GM12891 (cell line): ENCODE data around the gene GRM1.

ENCODE experiments used
- DNase-seq: peaks from one replicate; pipeline ENCODE4 v3.0.0; 2011; ENCODE audit warnings: low spot score; ENCODE audit not compliant: insufficient read length
- FAIRE-seq: peaks from 2 replicates; lab custom pipeline; 2011; peaks lifted over from hg19 to GRCh38; lab: Jason Lieb, UNC
- PAX5 ChIP-seq: IDR thresholded peaks from 2 replicates; pipeline ENCODE4 v1.6.1; 2011; ENCODE audit warnings: low read length, moderate library complexity, mild to moderate bottlenecking; ENCODE audit not compliant: insufficient read depth, severe bottlenecking
- POLR2A ChIP-seq: IDR thresholded peaks from 2 replicates; pipeline ENCODE4 v1.6.1; 2011; ENCODE audit warnings: low read depth, low read length, control low read depth
- POLR2AphosphoS5 ChIP-seq: IDR thresholded peaks from 2 replicates; pipeline ENCODE4 v1.6.1; 2011; ENCODE audit warnings: low read depth, low read length, control low read depth
- POU2F2 ChIP-seq: IDR thresholded peaks from 2 replicates; pipeline ENCODE4 v1.6.1; 2011; ENCODE audit warnings: low read depth, mild to moderate bottlenecking, control low read depth, low read length, moderate library complexity
- SPI1 ChIP-seq: IDR thresholded peaks from 2 replicates; pipeline ENCODE4 v1.6.1; 2011; ENCODE audit warnings: low read depth, low read length, control low read depth
- TAF1 ChIP-seq: IDR thresholded peaks from 2 replicates; pipeline ENCODE4 v1.6.1; 2011; ENCODE audit warnings: low read depth, low read length, control low read depth

The GRM1 gene

GRCh38 chr6:146123616-146124015, 94.8 kb downstream of the GRM1 start:
- no peak for FAIRE-seq
- TF ChIP-seq POLR2AphosphoS5 (no peak), POU2F2 (no peak), POLR2A (no peak), SPI1 (no peak)
- DNase-seq: no peak

- TF ChIP-seq POU2F2: no peak
- no peak for TF ChIP-seq POLR2A
- TF ChIP-seq SPI1: no peak
- TF ChIP-seq TAF1: no peak
- TF ChIP-seq POLR2AphosphoS5: no peak
- no peak for TF ChIP-seq PAX5
- DNase-seq (no peak), FAIRE-seq (no peak)
These were observed 98.8 kb downstream of the GRM1 start for GRCh38 chr6:146127447-146128215.

GRCh38 chr6:146133866-146134265, 105.0 kb downstream of the GRM1 start:
- no peak for DNase-seq
- TF ChIP-seq POU2F2 (no peak), PAX5 (no peak), POLR2A (no peak), TAF1 (no peak), POLR2AphosphoS5 (no peak), SPI1 (no peak)
- FAIRE-seq: no peak

- DNase-seq: no peak
- TF ChIP-seq POU2F2: no peak
- TF ChIP-seq POLR2AphosphoS5: no peak
- no peak for TF ChIP-seq TAF1
- no peak for TF ChIP-seq POLR2A
- no peak for TF ChIP-seq PAX5
- TF ChIP-seq SPI1: no peak
- no peak for FAIRE-seq
These were observed 106.3 kb downstream of the GRM1 start for GRCh38 chr6:146135167-146135566.

GRCh38 chr6:146146836-146147235, 118.0 kb downstream of the GRM1 start:
- FAIRE-seq: no peak
- no peak for DNase-seq
- TF ChIP-seq PAX5 (no peak), POLR2A (no peak)

GRCh38 chr6:146149770-146150169, 120.9 kb downstream of the GRM1 start:
- TF ChIP-seq POLR2A (no peak), TAF1 (no peak), SPI1 (no peak), PAX5 (no peak), POLR2AphosphoS5 (no peak), POU2F2 (no peak)
- FAIRE-seq: no peak
- no peak for DNase-seq

- DNase-seq: no peak
- no peak for FAIRE-seq
- TF ChIP-seq PAX5 (no peak), SPI1 (no peak), POLR2A (no peak), POU2F2 (no peak), TAF1 (no peak), POLR2AphosphoS5 (no peak)
These were observed 124.3 kb downstream of the GRM1 start for GRCh38 chr6:146153040-146153758.

- no peak for FAIRE-seq
- no peak for TF ChIP-seq SPI1
- TF ChIP-seq PAX5: no peak
- no peak for TF ChIP-seq POLR2A
- TF ChIP-seq POLR2AphosphoS5: no peak
- no peak for TF ChIP-seq TAF1
- TF ChIP-seq POU2F2: no peak
- no peak for DNase-seq
These were observed 125.3 kb downstream of the GRM1 start for GRCh38 chr6:146154197-146154596.

GRCh38 chr6:146161664-146162063, 132.8 kb downstream of the GRM1 start:
- DNase-seq: no peak
- no peak for FAIRE-seq
- TF ChIP-seq SPI1 (no peak), POLR2AphosphoS5 (no peak), POLR2A (no peak), PAX5 (no peak), TAF1 (no peak), POU2F2 (no peak)
